Kidney (tissue), 14 donors: Measurements from ENCODE around the gene MEF2B. TPM values are rescaled to one million over a fixed set of nuclear protein-coding genes. Genes with fewer than 3 reads are reported as not detected.

Experiments
- DNase-seq, 5 donors: peaks; one replicate each; pipeline ENCODE4 v3.0.0-alpha.2; 2013 to 2020
- FAIRE-seq: peaks from 2 replicates; lab custom pipeline; 2012; peaks lifted over from hg19 to GRCh38; lab: Jason Lieb, UNC
- H3K27ac ChIP-seq, 2 donors: one replicate each; pipeline ENCODE4 v1.7.0; 2013; ENCODE audit warnings: low read depth in 2 of 2, low read length in 2 of 2, inconsistent platforms in 1 of 2
- H3K27me3 ChIP-seq: one replicate; pipeline ENCODE4 v1.7.1; 2013; ENCODE audit warnings: low read length, inconsistent platforms; ENCODE audit not compliant: control insufficient read depth, insufficient read depth
- H3K36me3 ChIP-seq, 3 donors: one replicate each; pipeline versions ENCODE4 v1.7.0 to v1.7.1; 2013; ENCODE audit warnings: low read length in 3 of 3, control low read depth in 1 of 3, inconsistent platforms in 1 of 3; ENCODE audit not compliant: insufficient read depth in 3 of 3, control insufficient read depth in 2 of 3
- H3K4me1 ChIP-seq, 3 donors: one replicate each; pipeline versions ENCODE4 v1.7.0 to v1.7.1; 2013; ENCODE audit warnings: low read length in 3 of 3, inconsistent platforms in 1 of 3, low read depth in 1 of 3; ENCODE audit not compliant: control insufficient read depth in 2 of 3, insufficient read depth in 2 of 3
- H3K4me3 ChIP-seq, 3 donors: one replicate each; pipeline versions ENCODE4 v1.7.0 to v1.8.1; 2013; ENCODE audit warnings: low read length in 3 of 3, control low read depth in 1 of 3, inconsistent platforms in 1 of 3
- H3K9ac ChIP-seq, 3 donors: one replicate each; pipeline versions ENCODE4 v1.7.0 to v1.7.1; 2013; ENCODE audit warnings: low read length in 3 of 3, control low read depth in 1 of 3, inconsistent platforms in 1 of 3
- H3K9me3 ChIP-seq, 3 donors: one replicate each; pipeline versions ENCODE4 v1.7.0 to v1.7.1; 2013; ENCODE audit warnings: low read length in 3 of 3, control low read depth in 1 of 3, inconsistent platforms in 1 of 3; ENCODE audit not compliant: control insufficient read depth in 2 of 3, insufficient read depth in 1 of 3
- CTCF ChIP-seq: IDR thresholded peaks from 3 replicates; pipeline ENCODE4 v1.5.1; 2012; ENCODE audit warnings: mild to moderate bottlenecking, moderate library complexity, borderline replicate concordance; ENCODE audit not compliant: insufficient read depth; ENCODE audit errors: extremely low read depth
- intact Hi-C: fragments of 100-400 bp; cut with DNase I; formaldehyde crosslinking; loops from one replicate; pipeline ENCODE4 v1.11.1; 2022
- polyA plus RNA-seq: library from polyadenylated mRNA; stranded (reverse); fragments of 350-450 nt; fragmentation: Illumina TruSeq; extraction: RNeasy Lipid Tissue Mini Kit (QIAGEN cat#74804); gene quantifications from one replicate; pipeline ENCODE4 v1.2.3, GENCODE V29; 2014; ENCODE audit warnings: low read depth, low replicate concordance; ENCODE audit not compliant: insufficient read depth
- total RNA-seq: library from RNA; stranded (reverse); fragmentation: NEBNext Ultra II Directional; extraction: Animal tissue kit (Norgen Biotek cat#: 25700); gene quantifications from one replicate; pipeline ENCODE4 v1.2.1, GENCODE V29; 2021
- donor health status: control.
- donor health status: control.
- donor health status: control.
- donor health status: control.
- donor health status: control.
- donor health status: DM: yes; HTN: yes; CAD: no.
- donor health status: Normal renal cell carcinoma (clear cell type).

The MEF2B gene
- total and polyA plus RNA-seq, 2 donors from 2014 or later, result 0.47 to 3.4 TPM

GRCh38 chr19:19170873-19171672, 1.0 kb upstream of the MEF2B start:
- intact Hi-C loops, result no loop called here
- H3K27me3 ChIP-seq, result no peaks in the 10 kb centered on the region
- FAIRE-seq (no peak), DNase-seq (peak in 1 of 5 donors; percentile 48)
- no peak overlapping the region for H3K27ac ChIP-seq
- no peaks in the 10 kb centered on the region for H3K36me3 ChIP-seq
- H3K4me3 ChIP-seq, result no peak overlapping the region
- peaks cover 0 to 5% (median 0%) of the 10 kb centered on the region in 3 donors for H3K4me1 ChIP-seq
- H3K9me3 ChIP-seq, result no peaks in the 10 kb centered on the region
- no peak for TF ChIP-seq CTCF
- no peak overlapping the region for H3K9ac ChIP-seq

- no peak for TF ChIP-seq CTCF
- FAIRE-seq, result no peak
These were observed 619 bp downstream of the MEF2B start for GRCh38 chr19:19169236-19170052.

GRCh38 chr19:19167612-19168011, 2.5 kb downstream of the MEF2B start:
- Histone ChIP-seq H3K9ac (no peak overlapping the region), H3K4me1 (peaks cover 0 to 5% (median 0%) of the 10 kb centered on the region in 3 donors), H3K9me3 (no peaks in the 10 kb centered on the region), H3K27ac (no peak overlapping the region), H3K27me3 (no peaks in the 10 kb centered on the region), H3K4me3 (no peak overlapping the region), H3K36me3 (no peaks in the 10 kb centered on the region)
- no peak for TF ChIP-seq CTCF
- FAIRE-seq (no peak), DNase-seq (no peak)
- intact Hi-C loops, result no loop called here

More at GRCh38 chr19:19169236-19170052, 619 bp downstream of the MEF2B start:
- intact Hi-C loops, result no loop called here
- Histone ChIP-seq H3K4me3 (no peak overlapping the region), H3K9me3 (no peaks in the 10 kb centered on the region), H3K36me3 (no peaks in the 10 kb centered on the region), H3K27me3 (no peaks in the 10 kb centered on the region), H3K4me1 (peaks cover 0 to 5% (median 0%) of the 10 kb centered on the region in 3 donors), H3K27ac (no peak overlapping the region), H3K9ac (no peak overlapping the region)
- DNase-seq, result no peak
